Measurements from ENCODE around the gene ERO1A.
A peak's percentile ranks its signal among the peaks of the same experiment; 100 is the strongest.

Gene ERO1A

GRCh38 chr14:52694761-52695480 is 437 bp downstream of the ERO1A start:
- peak; percentile 57 for DNase-seq

GRCh38 chr14:52693532-52693931 is 1.8 kb downstream of the ERO1A start:
- no peak for DNase-seq

- peak; percentile 53 for DNase-seq
Measured at GRCh38 chr14:52693036-52693435, 2.3 kb downstream of the ERO1A start.

GRCh38 chr14:52692248-52692962 is 3.0 kb downstream of the ERO1A start:
- peak; percentile 34 for DNase-seq

GRCh38 chr14:52690983-52691760 is 4.2 kb downstream of the ERO1A start:
- peak; percentile 50 for DNase-seq

- DNase-seq = no peak
Measured at GRCh38 chr14:52686176-52686575, 9.2 kb downstream of the ERO1A start.

- no peak for DNase-seq
Measured at GRCh38 chr14:52683985-52684520, 11.3 kb downstream of the ERO1A start.

DNA sequence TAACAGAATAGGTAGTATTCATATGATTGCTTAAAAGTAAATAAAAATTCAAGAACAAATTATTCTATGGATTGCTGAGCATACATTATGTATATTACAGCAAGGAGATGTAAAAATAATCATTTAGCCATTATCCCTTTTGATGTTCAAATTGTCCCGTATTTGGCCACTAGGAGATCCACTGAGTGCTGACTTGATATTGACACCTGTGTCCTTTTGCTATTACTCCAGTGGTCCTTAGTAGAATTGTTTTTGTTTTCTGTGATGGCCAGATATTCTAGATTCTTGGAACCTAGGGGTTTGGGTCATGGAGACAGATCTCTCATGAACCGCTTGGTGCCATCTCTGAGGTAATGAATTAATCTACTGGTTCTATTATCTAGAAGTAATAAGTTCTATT is 16.8 kb downstream of the ERO1A start:
- peak; percentile 13 for DNase-seq

DNA sequence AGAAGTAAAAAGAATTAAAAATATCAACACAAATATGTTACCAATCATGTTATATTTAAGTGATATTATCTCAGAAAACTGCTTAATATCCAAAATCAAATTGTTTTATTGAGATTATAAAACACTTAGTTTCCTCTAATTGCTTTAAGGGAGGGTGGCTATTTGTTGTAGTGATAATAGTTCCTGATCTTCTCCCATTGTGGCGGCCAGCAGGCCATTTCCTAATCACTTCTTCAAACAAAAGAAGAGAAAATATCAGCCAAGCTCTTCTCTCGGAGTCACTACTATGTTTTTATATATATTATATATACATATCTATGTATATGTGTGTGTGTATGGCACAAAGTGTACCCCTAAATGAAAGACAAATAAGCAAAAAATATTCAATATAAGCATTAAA is 31.5 kb downstream of the ERO1A start:
- no peak for DNase-seq

- no peak for DNase-seq
Measured at GRCh38 chr14:52661314-52661713, 34.0 kb downstream of the ERO1A start.

- DNase-seq = no peak
Measured at GRCh38 chr14:52660832-52661231, 34.5 kb downstream of the ERO1A start.

DNA sequence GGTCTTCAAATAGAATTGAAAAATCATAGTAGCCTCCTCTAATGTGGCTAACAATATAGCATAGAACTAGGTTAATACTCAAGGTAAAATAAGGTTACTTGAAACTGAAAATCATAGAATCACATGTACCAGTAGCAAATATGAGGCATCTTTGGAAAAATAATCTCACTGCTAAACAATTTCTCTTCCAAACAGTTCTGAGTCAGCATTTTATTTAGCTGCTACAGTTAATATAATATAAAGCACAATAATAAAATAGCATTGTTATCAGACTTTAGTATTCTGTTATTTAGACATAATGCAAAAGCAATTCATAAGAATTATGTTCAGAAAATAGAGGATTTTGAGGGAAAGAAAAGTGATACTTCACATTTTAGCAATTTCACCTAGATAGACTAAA is 35.0 kb downstream of the ERO1A start:
- no peak for DNase-seq

GRCh38 chr14:52656905-52657304 is 38.5 kb downstream of the ERO1A start:
- no peak for DNase-seq

DNA sequence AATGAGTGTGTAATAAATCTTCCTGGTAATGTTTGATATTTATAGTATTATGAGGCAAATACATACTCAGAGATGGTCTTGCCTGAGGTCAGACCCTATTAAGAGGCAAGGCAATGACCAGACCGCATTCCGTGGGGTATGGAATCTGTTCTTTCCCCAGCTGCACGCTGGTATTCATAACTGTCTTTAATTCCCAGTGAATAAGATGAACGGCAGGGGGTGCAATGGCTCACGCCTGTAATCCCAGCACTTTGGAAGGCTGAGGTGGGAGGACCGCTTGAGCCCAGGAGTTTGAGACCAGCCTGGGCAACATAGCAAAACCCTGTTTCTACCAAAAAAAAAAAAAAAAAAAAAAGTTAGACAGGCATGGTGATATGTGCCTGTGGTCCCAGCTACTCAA is 44.6 kb downstream of the ERO1A start:
- peak; percentile 39 for DNase-seq

GRCh38 chr14:52649511-52649910 is 45.8 kb downstream of the ERO1A start:
- no peak for DNase-seq

DNA sequence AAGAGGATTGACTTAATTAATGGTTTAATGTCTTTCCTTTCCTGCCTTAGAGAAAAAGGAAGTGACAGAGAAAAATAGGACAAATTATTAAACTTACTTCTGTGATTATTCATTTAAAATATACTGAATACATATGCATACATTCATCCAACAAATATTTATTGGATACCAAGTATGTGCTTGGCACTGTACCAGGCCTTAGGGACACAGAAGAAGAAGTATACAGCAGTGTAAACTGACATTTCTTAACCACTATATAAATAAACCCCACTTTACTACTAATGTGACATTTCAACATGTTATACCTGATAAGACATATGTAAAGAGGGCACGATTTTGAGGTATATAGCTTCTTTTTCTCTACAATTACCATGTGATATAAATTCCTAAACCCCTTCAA is 53.6 kb downstream of the ERO1A start:
- DNase-seq = no peak

GRCh38 chr14:52640137-52640536 is 55.2 kb downstream of the ERO1A start:
- no peak for DNase-seq

- DNase-seq = no peak
Measured at GRCh38 chr14:52619687-52620086, 75.7 kb downstream of the ERO1A start.

- no peak for DNase-seq
Measured at GRCh38 chr14:52618602-52619001, 76.8 kb downstream of the ERO1A start.

DNA sequence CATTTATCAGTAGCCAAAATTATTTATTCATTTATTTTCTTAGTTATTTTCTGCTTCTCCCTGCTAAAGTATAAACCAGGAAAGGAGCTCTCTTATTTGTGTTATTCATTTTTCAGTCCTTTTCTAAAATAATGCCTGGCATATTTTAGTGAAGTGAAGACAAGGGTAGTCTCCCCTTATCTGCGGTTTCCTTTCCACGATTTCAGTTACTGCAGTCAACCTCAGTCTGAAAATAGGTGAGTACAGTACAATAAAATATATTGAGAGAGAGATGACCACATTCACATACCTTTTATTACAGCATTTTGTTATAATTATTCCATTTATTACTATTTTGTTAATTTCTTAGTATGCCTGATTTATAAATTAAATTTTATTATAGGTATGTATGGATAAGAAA is 85.2 kb downstream of the ERO1A start:
- DNase-seq = no peak

DNA sequence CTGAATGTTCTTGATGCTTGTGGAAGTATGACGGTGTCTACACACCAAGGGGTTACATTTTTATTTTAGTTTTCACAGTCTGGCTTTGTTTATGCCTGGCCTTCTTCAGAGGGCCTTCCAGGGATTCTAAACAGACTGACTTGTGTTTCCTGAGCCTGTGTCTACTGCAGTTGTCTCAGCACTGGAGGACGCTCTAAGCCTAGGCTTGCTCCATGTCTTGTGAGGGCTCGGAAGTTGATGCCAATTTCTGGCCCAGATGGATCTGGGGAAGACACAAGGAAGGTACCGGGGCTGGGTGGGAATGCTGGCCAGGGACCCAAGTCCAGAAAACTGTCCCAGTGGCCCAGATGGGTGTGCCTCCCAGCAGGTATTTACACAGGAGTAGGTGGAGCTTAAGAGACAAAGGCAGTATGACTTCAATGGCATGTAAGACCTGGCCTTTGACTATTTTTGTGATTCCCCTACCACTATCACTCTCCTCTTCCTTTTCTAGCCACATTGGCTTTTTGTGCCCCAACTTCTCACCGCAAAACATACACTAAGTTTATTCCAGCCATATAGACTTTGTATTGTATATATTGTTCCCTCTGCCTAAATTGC is 85.8 kb downstream of the ERO1A start:
- DNase-seq = no peak

GRCh38 chr14:52607061-52607460 is 88.3 kb downstream of the ERO1A start:
- no peak for DNase-seq

DNA sequence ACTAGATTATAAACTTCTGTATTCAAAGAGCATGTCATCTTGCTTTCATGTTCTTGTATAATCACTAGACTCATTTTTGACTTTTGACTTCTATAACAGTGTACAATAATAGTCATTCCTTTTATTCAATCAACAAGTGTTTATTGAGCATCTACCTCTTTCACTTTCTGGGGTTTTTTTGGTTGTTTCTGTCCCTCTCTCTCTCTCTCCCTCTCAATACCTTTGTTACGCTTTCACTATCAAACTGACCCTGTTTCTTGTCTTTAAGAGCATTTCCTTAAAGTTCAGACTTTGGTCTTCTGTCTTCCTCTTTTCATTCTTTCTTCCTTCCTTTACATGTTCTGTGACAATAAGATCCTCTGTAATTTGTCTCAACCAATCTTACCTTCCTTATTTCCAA is 93.2 kb downstream of the ERO1A start:
- DNase-seq = no peak
